HG02943 (cell line): ENCODE data around the gene SPATA31D4.
"Not testable (repeated sequence)": the region's sequence is repeated elsewhere in the genome, so short reads cannot be mapped to it uniquely, and the experiment has no call there.

Experiments used
- ATAC-seq: cut with Tn5 transposase; IDR thresholded peaks from one replicate; pipeline ENCODE4 v1.9.1; 2021; ENCODE audit warnings: mild to moderate bottlenecking, low read depth, moderate library complexity; ENCODE audit not compliant: unreplicated experiment

Gene SPATA31D4

DNA sequence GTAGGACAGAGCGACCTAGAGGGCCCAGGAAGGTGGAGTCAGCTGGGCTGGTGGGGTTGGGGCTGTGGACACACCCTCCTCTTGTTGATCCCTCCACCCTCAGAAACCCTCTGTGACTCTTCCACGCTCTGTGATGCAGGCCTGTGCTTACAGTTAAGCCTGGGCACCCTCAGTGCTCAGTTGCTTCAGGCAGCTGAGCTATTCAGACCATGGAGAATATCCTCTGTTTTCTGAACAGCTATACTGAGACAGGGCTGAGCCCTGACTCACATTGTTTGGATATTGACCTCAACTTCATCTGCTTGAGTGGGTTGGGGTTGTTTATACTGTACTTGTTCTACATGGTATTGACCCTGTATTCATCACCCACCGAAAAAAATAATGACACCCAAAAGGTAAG, at the start of gene SPATA31D4:
TSS of gene SPATA31D4 (plus strand) at position 124 of the 400 bp plus-strand sequence. CDS start at position 210, 86 bp downstream.
- not testable (repeated sequence) for ATAC-seq

DNA sequence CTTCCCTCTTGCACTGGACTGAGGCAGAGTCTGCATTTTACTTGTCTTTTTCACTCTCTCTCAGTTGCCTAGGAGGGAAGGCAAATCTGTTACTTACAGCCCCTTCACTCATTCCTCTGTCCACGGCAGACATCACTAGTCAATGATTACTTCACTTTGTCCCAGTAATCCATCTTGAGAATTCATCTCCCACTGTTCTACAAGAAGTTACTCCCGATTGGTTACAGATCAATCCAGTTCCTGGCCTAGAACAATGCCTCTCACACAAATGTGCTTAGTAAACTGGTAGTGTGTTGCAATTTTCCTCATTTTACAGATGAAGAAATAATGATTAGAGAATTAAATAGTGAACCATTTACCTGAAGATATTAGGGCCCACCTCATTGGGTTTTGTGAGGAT, 49.7 kb upstream of the SPATA31D4 start:
- ATAC-seq: no peak

DNA sequence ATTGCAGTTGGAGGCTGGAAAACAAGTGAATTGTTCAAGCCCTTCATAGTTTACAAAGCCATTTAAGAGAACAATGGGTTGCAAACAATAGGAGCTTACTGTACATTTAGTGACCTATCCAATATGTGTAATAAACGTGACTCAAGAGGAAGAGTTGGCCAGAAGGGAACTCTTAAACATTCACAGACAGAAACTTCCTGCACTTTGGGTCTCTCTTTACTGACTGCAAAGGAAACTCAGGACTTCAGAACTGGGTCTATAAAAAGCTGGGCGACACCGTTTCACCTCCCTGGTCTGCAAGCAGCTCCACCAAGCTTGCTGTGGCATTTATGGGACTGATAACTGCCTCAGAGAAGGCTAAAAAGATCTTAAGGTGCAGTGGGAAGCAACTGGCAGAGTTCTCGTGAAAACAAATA, 48.7 kb upstream of the SPATA31D4 start:
- no peak for ATAC-seq

DNA sequence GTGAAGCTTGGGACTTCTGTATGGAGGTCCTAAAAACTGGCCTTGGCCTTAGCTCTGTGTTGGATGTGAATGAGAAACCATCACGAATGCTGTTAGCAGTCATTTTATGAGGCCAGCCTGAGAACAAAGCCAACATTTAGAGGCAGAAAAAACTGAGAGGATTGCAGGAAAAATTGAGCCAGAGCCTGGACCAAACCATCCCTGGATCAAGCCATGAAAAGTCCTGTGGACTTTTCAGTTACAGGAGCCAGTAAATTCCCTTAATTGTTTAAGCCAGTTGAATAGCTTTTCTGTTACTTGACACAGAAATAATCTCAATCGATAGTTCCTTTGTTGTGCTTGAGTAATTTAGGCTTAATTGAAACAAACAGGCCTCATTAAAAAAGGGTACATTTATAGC, 42.6 kb upstream of the SPATA31D4 start:
- ATAC-seq: no peak

DNA sequence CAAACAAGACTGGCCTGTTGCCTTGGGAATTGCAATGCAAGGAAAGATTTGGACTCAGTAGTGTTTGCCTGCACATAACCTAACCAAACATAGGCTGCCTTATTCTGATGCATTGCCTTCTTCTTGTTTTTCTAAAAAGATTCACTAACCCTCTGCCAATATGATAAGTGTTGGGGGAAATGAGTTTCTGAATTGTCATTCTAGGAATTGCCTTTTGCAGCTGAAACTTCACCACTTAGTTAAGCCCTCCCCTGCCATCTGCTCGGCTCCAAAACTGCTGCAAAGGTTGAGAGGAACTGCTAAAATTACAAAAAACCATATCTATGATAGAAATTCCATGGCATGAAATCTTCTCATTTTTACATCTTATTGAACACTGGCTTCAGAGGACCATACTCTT, 41.6 kb upstream of the SPATA31D4 start:
- ATAC-seq: no peak

DNA sequence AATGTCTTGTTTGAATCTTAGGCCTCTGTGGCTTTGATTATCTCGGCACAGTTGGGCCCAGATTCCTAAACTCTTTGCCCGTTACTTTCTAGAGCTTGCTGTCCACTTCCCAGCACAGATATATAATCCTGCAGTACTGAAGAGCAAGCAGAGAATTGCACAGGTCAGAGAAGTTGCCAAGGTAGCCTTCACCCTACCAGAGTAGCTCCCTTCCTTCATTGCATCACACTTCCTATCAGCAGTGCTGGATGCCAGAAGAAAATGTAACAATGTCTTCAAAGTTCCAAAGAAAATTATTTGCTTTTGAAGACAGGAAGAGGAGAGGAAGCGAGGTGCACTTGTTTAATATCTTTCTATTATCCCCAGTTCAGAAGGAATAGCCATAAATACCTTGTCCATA, 38.1 kb upstream of the SPATA31D4 start:
- no peak for ATAC-seq

DNA sequence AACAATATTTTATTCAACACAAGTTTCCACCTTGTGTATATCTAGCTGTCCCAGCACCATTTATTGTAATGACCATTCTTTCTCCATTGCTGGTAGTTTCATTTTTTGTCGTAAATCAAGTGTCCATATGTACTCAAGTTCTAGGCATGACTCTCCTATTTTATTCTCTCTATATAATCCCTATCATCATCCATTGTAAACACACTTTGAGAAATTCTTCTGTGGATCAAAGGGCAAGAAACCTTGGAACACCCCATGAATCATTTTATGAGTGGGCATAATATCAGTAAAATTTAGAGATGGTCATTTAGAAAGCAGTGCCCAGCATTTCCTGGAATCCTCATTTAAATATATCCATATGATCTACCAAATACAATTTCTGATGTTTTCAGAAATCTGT, 35.8 kb upstream of the SPATA31D4 start:
- ATAC-seq: no peak

DNA sequence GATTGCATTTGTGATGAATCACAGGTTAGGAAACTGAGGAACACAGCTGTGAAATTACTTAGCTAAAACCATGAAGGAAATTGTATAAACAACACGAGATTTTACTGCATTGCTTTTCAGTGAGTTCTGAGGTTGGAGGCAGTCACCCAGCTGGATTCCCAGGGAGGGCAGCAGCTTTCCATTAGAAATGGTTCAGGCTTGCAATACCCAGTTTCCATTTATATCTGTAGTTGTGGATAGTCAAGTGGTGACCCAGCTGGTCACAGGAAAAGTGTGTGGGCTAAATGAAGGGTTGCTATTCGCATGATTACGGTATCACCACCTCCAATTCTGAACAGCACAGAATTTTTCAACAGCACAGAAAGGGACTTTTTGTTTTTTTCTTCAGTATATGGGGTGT, 34.3 kb upstream of the SPATA31D4 start:
- no peak for ATAC-seq

DNA sequence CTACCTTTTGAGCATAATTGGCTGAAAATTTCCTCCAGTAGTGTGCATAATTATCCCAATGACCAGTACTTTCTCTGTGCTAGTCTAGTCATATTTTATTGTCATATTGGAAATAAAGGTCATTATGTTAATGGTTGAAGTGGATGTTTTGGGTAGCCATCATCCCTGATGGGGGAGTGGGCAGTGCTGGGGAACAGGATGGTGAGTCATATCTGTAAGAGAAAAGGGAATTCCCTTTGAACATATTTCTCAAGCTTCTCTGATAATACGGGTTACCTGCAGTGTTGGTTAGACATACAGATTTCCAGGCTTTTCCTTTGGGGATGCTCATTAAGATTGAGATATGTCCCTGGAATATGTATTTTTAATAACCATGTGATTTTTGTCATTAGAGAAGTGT, 33.3 kb upstream of the SPATA31D4 start:
- no peak for ATAC-seq

DNA sequence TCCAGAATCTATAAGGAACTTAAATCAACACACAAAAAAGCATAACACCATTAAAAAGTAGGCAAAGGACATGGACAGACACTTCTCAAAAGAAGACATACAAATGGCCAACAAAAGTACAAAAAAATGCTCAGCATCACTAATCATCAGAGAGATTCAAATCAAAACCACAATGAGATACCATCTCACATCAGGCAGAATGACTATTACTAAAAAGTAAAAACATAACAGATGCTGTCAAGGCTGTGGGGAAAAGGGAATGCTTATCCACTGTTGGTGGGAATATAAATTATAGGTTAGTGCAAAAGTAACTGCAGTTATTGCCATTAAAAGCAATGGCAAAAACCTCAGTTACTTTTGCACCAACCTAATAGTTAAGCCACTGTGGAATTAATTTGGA, 32.2 kb upstream of the SPATA31D4 start:
- ATAC-seq: no peak

DNA sequence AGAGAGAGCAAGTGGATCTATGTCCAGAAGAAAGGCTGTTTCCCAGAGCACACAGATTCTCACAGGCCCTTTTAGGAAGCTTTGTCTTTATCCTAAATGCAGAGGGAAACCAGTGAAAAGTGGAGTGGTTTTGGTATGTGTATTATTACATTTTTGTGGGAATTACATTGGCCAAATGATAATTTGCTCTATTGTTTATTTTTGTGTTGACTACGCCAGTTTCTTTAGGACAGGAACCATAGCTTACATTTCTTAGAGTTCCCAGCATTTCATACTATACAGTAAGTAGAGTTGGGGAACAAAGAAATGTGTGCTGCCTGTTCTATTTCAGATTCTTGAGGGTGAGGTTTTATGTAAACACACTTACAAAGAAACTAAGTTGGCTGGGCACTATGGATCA, 29.4 kb upstream of the SPATA31D4 start:
- no peak for ATAC-seq

DNA sequence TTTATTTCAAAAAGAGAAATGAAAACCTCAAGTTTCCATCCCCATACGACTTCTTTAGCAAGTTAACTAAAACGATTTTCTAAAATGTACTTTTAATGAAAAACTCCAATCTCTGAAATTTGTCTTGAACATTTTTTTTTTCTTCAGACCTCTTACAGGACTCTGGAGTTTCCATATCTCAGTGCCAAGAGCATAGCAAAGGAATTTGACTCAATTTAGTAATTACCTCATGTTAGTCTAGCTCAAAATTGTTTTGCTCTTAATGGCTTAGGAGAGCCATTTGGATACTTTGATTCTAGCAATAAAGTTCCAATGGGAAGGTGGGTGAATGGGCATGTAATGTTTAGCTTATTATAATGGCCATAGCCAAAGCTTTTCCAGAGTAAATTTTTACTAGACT, 26.0 kb upstream of the SPATA31D4 start:
- ATAC-seq: no peak

DNA sequence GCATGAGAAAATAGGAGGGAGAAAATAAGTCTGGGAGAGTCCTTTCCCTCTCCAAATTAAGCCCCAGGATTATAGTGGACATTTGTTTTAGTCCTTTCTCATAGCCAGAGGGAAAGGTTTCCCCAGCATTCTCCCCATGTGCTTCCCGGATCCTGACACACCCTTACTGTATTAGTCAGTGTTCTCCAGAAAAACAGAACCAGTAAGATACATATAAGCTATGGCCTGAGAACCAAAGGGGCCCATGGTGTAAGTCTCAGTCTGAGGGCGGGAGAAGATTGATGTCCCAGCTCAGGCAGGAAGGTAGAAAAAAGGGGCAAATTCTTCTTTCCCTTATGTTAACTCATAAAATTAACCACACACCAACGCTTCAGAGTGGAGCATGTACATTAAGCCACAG, 25.6 kb upstream of the SPATA31D4 start:
- ATAC-seq: no peak

DNA sequence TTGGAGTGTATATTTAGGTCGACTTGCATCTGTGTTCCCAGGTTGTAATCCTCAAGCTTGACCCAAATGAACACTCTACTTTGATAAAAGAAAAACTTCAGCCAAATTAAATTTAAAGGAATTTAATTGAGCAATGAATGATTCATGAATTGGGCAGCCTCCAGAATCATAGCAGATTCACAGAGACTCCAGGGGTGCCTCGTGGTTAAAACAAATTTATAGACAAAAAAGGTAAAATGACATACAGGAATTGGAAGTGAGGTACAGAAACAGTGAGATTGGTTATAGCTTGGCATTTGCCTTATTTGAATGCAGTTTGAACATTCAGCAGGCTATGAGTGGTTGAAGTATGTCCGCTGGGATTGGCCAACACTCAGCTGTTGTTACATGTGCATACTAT, 21.6 kb upstream of the SPATA31D4 start:
- ATAC-seq: no peak

DNA sequence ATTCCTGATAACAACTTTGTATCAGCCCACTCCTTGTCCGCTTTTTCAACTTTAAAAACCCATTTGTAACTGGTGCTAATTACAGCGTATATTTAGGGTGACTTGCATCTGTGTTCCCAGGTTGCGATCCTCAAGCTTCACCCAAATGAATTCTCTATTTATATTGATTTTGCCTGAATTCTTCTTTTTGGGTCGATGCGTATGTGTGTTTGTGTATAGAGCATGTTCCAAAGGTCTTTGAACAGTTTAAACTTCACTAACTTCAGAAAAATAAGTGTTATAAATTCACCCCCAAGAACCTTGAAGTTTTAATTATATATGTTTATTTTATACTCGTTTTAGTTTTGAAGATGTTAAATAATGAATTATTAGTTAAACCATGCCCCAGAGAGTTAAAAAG, 16.1 kb upstream of the SPATA31D4 start:
- ATAC-seq: no peak

DNA sequence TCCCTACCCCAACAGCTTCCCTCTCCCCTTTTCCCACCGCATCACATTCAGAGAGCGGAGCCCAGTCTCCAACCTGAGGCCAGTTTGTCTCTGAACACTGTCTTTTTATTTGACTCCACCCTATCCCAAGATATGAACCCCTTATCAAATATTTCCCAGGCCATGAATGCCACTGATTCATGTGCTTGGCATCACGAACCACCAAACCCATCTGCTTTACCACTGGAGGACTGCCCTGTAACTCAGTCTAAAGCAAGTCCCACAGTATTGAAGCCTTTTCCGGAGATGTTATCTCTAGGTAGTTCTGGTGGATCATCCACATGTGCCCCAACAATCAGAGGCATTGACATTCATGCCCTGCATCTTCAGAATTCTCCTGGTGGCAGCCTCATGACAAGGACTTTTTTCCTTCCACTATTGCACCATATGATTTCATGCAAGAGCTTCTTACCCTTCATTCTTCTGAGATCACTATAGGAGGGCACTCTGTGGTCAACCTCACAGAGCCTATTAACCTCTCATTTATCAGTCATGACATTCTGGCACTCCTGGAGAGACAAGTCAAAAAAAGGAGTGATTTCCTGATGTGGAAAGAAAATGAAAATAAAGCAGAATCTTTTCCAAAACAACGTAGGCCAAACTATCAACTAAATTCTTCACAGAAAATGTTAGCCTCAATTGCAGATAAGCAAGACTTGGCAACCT, 12.3 kb upstream of the SPATA31D4 start:
- ATAC-seq: no peak

DNA sequence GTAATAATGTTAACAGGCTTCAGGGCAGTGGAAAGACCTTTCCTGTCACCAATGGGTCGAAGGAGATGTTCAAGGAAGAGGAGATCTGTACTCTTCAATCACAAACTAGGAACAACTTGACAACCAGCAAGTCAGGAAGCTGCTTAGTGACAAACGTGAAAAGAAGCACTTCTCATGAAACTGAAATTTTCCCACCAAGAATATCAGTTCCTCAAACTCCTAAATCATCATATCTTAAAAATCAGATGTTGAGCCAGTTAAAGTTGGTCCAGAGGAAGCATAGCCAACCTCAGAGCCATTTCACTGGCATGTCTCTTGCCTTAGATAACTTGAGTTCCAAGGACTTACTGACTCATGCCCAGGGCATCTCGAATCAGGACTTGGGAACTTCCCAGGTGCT, 9.7 kb upstream of the SPATA31D4 start:
- not testable (repeated sequence) for ATAC-seq

DNA sequence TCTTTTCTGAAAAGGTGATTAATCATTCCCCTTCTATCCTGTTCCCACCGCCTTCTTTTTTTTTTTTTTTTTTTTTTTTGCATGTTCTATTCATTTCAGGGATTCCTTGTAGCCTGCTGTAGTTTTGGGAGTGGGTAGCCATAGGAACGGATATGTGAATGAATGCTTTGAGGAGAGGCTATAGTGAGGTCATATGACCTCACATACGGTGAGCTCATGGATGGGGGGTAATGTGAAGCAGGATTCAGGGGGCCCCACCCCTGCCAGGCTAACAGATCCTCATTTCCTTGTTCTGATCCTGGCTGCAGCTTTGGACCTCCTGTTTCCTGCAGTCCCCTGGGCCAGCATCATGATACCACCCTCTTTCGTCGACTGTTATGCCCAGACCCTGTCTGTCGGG, 1.9 kb downstream of the SPATA31D4 start:
- ATAC-seq: not testable (repeated sequence)

DNA sequence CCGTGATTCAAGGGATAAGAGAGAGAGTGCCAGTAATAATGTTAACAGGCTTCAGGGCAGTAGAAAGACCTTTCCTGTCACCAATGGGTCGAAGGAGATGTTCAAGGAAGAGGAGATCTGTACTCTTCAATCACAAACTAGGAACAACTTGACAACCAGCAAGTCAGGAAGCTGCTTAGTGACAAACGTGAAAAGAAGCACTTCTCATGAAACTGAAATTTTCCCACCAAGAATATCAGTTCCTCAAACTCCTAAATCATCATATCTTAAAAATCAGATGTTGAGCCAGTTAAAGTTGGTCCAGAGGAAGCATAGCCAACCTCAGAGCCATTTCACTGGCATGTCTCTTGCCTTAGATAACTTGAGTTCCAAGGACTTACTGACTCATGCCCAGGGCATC, 5.3 kb downstream of the SPATA31D4 start:
- ATAC-seq: not testable (repeated sequence)

DNA sequence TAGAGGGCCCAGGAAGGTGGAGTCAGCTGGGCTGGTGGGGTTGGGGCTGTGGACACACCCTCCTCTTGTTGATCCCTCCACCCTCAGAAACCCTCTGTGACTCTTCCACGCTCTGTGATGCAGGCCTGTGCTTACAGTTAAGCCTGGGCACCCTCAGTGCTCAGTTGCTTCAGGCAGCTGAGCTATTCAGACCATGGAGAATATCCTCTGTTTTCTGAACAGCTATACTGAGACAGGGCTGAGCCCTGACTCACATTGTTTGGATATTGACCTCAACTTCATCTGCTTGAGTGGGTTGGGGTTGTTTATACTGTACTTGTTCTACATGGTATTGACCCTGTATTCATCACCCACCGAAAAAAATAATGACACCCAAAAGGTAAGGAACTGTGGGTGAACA, 15.2 kb downstream of the SPATA31D4 start, which contains the start of gene SPATA31D3:
TSS of gene SPATA31D3 (plus strand) at position 108 of the 400 bp plus-strand sequence. CDS start at position 194, 86 bp downstream.
- not testable (repeated sequence) for ATAC-seq

DNA sequence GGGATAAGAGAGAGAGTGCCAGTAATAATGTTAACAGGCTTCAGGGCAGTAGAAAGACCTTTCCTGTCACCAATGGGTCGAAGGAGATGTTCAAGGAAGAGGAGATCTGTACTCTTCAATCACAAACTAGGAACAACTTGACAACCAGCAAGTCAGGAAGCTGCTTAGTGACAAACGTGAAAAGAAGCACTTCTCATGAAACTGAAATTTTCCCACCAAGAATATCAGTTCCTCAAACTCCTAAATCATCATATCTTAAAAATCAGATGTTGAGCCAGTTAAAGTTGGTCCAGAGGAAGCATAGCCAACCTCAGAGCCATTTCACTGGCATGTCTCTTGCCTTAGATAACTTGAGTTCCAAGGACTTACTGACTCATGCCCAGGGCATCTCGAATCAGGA, 20.4 kb downstream of the SPATA31D4 start:
- ATAC-seq: not testable (repeated sequence)

DNA sequence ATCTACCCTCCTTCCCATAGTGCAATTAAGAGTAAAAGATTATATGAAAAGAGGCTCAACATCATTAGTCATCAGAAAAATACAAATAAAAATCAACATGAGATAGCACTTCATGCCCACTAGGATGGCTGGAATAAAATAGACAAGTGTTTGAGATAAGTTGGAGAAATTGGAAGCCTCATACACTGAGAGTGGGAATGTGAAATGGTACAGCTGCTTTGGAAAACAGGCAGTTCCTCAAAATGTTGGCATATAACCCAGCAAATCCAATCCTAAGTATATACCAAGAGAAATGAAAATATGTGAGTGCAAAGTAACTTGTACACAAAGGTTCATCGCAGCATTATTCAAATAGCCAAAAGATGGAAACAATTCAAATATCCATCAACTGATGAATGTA, 24.9 kb downstream of the SPATA31D4 start:
- ATAC-seq: no peak

DNA sequence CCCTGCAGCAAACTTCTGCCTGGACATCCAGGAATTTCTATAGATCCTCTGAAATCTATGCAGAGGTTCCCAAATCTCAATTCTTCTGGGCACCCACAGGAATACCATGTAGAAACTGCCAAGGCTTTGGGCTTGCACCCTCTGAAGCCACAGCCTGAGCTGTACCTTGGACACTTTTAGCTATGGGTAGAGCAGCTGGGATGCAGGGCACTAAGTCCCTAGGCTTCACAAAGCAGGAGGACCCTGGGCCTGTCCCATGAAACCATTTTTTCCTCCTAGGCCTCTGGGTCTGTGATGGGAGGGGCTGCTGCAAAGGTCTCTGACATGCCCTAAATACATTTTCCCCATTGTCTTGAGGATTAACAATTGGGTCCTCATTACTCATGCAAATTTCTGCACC, 27.4 kb downstream of the SPATA31D4 start:
- no peak for ATAC-seq
